GM12872 (cell line): ENCODE results near the gene SDK2.

Source experiments
- CTCF ChIP-seq: IDR thresholded peaks from 3 replicates; pipeline ENCODE4 v1.5.1; 2011; ENCODE audit warnings: low read depth, mild to moderate bottlenecking, low read length, moderate library complexity; ENCODE audit not compliant: insufficient read depth

The SDK2 gene

GRCh38 chr17:73508931-73509605, 135.2 kb downstream of the SDK2 start:
- no peak for TF ChIP-seq CTCF

DNA sequence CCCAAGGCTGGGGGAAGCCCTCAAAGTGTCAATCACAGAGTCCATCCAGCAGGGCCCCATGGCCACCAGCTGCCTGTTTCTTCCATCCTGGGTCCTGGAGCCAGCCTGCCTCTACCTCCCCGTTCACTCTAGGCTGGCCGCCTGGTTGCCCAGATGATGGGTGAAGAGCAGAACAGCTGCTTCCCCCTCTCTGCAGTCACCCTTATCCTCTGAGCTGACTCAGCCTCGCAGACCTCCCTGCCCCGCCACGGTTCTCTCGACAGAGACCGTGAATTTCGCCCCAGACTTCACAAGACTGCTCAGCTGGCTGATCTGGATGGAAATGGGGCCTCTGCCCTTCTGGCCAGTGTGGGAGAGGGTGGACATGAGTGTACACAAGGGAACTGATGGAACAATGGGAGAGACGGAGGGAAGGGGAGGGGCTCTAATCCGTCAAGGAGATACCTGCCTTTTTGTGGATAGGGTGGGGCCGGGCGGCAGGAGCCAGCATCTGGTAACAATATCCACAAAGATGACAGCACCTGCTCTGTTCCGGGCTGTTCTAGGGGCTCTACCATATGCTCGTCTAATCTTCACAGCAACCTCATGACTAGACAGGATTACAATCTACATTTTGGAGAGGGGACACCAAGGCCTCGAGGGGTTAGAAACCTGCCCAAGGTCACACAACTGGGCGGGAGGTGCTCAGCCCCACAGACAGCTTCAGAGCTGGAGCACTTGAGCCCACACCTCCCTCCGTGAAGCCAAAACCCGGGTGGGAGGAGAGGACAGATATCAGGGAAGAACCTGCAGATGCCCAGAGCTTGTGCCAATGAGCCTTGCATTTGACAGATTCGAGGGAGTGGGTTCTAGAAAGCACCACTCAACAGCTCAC, 136.0 kb downstream of the SDK2 start:
- TF ChIP-seq CTCF = no peak

DNA sequence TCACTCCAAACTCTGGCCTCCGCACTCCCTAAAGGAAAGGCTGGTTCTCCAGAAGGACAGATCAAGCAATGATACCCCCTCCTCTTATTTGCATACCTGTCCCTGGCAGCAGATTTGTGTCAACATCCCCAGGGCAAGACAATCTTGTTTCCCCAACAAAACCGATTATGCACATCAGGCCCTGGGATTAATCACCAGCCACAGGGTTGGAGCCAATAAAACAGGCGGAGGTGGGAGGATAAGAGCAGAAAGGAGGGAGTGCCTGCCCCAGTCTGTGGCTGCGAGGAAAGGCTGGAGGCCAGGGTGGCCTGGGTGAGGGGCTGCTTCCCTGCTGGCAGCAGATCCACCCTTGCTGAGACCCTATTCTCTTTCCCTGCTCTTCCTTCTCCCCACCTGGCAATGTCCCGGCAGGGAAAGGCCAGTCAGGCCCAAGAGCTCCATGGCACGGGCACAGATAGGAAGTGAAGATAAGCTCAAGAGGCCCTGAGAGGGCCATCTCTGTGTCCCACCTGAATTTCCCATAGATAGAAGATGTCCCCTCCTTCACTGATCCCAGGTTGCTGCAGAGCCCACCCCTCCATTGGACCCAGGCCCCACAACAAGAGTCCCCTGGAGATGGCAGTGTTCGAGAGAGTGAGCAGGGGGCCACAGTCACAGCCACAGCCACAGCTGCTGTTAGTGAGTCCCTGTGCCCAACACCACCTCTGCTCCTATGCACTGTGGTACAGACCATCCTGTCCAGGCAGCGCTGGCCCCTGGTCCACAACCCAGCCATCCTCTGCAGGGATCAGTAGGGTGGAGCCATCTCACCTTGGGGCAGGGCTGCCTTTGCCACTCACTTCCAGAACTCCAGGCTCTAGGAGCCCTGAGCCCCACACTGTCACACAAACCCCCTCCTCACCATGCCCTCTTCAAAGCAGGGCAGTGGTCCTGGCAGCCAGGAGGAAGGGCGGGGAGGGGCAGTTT, 137.5 kb downstream of the SDK2 start:
- TF ChIP-seq CTCF = no peak

DNA sequence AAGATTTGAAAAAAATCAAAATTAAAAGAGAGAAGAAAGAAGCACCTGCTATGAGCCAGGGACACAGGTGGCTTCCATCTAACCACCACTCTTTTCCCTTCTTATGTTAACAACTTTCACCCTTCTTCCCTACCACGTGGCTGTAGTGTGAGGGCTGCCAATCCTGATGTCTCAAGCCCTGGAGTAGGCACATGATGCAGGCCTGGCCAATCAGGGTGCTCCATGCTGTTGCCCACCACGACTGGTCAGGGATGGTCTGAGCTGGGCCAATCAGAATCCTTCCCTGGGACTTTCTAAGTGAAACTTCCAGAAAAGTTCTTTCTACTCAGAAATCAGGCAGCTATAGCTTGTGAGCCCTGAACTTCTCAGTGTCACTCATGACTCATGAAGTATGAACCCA, 140.7 kb downstream of the SDK2 start:
- TF ChIP-seq CTCF = no peak

DNA sequence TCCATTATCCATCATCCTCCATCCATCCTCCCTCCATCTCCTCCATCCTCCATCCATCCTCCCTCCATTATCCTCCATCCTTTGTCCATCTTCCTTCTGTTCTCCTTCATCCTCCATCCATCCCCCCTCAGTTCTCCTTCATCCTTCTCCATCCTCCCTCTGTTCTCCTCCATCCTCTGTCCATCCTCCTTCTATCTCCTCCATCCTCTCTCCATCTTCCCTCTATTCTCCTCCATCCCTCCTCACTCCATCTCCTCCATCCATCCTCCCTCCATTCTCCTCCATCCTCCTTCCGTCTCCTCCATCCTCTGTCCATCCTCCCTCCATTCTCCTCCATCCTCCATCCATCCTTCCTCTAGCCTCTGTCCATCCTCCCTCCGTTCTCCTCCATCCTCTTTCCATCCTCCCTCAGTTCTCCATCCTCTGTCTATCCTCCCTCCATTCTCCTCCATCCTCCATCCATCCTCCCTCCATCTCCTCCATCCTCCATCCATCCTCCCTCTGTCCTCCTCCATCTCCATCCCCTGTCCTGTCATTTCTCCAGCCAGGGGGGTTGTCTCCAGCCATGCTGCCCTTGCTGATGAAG, 143.7 kb downstream of the SDK2 start:
- no peak for TF ChIP-seq CTCF

DNA sequence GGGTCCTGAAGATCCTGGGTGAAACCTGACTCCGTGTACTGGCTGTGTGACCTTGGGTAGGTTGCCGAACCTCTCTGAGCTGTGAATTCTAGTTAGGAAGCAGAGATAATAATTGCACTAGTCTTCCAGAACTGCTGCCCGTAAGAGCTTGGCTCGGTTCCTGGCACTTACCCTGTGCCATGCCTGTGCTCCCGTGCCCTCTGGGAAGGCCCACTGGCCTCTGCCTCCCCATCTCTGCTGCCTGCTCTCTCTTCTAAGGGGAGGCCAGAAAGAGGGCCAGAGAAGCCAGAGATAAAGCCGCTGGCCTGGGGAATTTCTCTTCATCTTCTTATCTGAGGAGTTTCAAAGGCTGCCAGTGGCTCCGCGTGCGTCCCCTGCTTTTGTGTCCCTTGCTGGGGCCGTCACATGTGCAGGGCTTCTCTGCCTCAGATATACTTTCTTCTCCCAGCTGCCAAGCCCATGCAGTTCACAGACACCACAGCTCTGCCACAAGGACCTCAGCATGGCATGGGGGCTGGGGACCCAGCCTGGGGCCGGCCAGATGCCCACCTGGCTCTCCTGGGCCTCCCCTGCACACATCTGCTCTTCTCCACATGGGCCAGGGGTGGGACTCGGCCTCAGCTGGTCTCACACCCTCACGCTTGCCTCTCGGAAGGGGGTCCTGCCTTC, 145.2 kb downstream of the SDK2 start:
- no peak for TF ChIP-seq CTCF
